Measurements from ENCODE around the gene PHKB.
"Not testable (repeated sequence)": the region's sequence is repeated elsewhere in the genome, so short reads cannot be mapped to it uniquely, and the experiment has no call there.

The PHKB gene

DNA sequence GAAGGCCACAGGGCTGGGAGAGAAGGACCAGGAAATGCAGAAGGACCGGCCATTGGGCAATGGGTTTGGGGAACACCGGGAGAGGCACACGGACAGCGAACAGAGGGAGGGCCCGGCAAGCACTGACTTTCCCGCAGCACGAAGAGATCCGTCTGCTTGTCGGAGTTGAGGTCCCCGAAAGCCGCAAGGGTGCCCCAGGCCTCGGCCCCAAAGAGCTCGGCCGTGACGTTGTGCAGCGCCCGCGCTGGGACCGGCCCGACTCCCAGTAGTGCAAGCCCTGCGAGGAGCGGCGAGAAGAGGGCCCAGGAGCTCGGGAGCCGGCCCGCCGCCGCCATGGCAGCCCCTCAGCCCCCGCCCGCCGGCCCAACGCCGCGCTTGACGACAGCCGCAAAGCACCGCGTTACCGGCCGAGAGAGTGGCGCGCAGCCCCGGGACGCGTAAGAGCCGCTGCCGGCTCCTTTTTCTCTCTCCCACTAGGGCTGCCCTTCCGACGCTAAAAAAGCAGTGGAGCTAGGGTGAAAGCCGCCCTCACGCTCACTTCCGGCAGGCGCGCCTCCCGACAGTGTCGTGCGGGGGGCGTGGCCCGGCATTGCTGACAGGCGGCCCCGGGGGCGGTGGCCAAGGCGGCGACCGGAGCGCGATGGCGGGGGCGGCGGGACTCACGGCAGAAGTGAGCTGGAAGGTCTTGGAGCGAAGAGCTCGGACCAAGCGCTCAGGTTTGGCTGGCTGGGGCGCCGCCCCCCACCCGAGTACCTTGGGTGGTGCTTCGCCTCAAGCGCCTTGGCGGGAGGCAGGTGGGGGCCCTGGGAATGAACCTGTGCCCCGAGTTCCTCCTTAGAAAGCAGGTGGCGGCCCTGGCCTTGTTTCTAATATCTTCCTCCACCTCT is at the start of gene PHKB, which contains the start of gene ITFG1:
Gene PHKB (plus strand): TSS at position 621 of the 887 bp plus-strand sequence. CDS start 20 bp downstream, at position 641.
Gene ITFG1 (minus strand): TSS at position 353 of the 887 bp plus-strand sequence. CDS start 18 bp downstream, at position 335.
- peak; percentile 57 for DNase-seq

- no peak for DNase-seq
These were observed 48.1 kb upstream of the PHKB start for GRCh38 chr16:47413041-47413440.

DNA sequence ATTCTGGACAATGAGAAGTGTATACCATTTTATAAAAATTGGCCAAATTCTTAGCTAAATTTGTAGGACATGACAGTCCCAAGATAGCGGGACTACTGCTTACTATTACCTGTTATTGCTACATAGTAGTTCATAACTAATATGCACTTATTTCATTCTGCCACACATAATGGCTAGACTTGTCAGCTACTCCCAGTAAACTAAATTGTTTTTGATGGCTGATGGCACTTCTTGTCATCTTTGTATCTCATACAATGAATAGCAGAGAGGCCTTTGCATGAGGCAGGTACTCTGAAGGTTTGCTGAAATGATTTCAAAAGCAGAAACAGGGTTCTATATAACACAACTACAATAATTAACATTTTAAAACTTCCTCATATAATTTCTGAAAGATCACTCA is 44.3 kb upstream of the PHKB start:
- DNase-seq, result no peak

- no peak for DNase-seq
These were observed 36.3 kb upstream of the PHKB start for GRCh38 chr16:47424846-47425245.

DNA sequence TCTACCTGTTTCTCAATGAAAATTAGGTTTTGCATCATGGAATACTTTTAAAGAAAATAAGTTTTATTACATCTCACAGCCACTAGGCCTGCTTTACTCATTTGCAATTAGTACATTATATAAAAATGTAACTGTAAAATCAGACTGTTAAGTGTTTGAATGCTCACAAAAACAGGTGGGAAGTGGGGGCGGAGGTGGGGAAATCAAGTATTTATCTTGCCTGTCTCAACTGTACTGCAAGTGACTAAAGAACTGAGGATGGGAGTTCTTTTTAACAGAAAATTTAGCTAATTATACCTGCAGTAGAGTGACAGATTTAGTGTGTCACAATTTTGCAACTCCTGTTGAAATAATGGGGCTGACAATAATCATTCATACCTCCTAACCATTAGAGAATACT is 34.3 kb upstream of the PHKB start:
- no peak for DNase-seq

- no peak for DNase-seq
These were observed 29.2 kb upstream of the PHKB start for GRCh38 chr16:47431960-47432359.

DNA sequence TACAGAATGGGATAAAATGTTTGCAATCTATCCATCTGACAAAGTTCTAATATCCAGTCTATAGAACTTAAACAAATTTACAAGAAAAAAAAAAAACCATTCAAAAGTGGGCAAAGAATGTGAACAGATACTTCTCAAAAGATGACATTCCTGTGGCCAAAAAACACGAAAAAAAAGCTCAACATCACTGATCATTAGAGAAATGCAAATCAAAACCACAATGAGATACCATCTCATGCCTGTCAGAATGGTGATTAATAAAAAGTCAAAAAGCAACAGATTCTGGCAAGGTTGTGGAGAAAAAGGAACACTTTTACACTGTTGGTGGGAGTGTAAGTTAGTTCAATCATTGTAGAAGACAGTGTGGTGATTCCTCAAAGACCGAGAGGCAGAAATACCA is 26.9 kb upstream of the PHKB start:
- not testable (repeated sequence) for DNase-seq

DNA sequence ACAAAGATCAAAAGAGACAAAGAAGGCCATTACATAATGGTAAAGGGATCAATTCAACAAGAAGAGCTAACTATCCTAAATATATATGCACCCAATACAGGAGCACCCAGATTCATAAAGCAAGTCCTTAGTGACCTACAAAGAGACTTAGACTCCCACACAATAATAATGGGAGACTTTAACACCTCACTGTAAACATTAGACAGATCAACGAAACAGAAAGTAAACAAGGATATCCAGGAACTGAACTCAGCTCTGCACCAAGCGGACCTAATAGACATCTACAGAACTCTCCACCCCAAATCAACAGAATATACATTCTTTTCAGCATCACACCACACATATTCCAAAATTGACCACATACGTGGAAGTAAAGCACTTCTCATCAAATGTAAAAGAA is 21.1 kb upstream of the PHKB start:
- not testable (repeated sequence) for DNase-seq

DNA sequence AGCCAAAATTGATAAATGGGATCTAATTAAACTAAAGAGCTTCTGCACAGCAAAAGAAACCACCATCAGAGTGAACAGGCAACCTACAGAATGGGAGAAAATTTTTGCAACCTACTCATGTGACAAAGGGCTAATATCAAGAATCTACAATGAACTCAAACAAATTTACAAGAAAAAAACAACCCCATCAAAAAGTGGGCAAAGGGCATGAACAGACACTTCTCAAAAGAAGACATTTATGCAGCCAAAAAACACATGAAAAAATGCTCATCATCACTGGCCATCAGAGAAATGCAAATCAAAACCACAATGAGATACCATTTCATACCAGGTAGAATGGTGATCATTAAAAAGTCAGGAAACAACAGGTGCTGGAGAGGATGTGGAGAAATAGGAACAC is 18.2 kb upstream of the PHKB start:
- DNase-seq, result not testable (repeated sequence)

- no peak for DNase-seq
These were observed 14.7 kb upstream of the PHKB start for GRCh38 chr16:47446431-47446830.

DNA sequence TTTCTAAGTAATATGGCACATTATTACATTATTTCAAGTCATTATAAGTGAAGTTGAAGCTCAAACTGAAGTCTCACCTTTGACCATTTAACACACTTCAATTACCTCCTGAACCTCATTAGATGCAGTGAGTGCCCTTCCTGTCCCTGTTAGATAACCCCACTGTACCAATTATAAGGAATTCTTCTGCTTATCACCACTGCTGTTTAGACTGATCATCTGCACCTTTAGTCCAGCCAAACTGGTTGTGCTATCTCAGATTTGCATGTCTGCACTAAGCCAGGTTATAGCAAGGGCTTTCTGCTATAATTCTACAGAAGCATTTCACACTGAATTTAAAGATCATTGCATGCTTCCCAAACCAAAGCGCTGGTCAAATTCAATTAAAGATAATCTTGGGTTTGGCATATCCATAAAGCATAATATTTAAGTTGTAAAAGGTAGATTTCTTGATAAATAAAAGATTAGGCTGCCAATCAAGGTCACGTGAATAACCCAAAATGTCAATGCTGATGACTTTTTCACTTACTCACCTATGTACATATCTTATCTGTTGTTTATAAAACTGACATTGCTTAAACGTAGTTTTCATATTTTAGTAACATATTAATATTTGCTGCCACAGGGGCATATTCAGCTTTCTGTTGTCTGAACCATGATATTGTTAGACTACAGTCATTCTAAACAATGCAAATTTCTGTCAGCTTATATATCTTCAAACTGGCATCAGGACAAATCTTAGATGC is 12.1 kb upstream of the PHKB start:
- DNase-seq, result no peak

- no peak for DNase-seq
These were observed 11.3 kb upstream of the PHKB start for GRCh38 chr16:47449788-47450187.

GRCh38 chr16:47458331-47458730 is 2.8 kb upstream of the PHKB start:
- no peak for DNase-seq

DNA sequence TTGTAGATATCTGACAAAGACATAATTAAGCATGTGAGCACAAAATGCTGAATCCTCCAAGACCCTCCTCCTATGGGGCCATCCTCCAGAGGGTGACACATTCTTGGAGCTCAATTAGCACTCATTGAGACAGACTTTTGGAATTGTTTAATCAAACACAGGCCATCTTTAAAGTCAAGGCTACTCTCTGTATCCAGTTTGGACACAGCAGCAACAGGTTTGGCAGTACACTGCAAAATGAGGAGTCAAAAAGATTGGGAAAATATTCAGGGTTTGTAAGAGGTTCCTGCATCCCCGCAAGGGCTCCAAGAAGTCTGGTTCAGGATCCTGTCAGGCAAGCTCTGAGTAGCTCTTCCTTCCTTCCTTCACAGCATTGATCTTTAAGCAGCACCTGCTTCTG is 1.5 kb upstream of the PHKB start:
- DNase-seq, result no peak

GRCh38 chr16:47460359-47460710 is 796 bp upstream of the PHKB start:
- DNase-seq, result no peak

DNA sequence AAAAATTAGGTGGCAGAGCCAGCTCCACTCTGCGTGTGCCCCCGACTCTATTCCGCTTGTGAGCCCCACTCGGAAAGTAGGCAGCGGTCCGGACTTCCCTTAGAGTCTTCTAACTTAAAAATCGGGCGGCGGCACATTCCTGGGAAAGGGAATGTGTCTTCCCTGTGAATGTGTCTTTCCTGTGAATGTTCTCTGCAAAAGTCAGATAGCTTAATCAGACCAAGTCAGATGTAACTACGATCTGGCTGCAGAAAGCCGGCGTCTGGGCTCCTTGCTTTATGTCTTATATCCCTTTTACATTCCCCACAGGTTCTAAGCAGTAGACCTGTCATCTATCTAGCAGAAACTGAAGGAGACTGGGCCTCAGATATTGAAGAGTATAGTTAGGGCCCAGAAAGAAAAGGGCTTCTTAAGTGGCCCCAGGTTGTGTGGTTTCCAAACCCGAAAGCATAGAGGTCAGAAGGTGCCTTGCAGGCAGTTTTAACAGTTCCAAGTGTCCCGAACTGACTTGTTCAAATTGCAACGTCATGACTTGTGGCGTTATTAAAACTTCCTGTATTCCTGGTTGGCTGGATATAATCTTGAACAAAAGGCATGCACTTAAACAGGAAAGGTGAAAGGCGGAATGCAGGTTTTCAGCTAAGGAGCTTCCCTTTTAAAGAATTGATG is 601 bp downstream of the PHKB start:
- no peak for DNase-seq

GRCh38 chr16:47463771-47464624 is 2.9 kb downstream of the PHKB start:
- DNase-seq, result no peak

- no peak for DNase-seq
These were observed 4.9 kb downstream of the PHKB start for GRCh38 chr16:47465919-47466630.

- no peak for DNase-seq
These were observed 6.4 kb downstream of the PHKB start for GRCh38 chr16:47467501-47467900.

- DNase-seq, result not testable (repeated sequence)
These were observed 7.0 kb downstream of the PHKB start for GRCh38 chr16:47468070-47468689.

DNA sequence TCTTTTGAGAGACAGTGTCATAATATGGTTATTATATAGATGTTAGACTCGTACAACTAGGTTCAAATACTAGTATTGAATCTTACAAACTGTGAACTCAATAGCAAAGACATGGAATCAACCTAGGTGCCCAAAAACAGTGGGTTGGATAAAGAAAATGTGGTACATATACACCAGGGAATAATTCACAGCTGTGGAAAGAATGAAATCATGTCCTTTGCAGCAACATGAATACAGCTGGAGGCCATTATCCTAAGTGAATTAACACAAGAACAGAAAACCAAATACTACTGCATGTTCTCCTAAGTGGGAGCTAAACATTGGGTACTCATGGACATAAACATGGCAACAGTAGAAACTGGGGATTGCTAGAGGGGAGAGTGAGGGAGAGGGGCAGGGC is 8.1 kb downstream of the PHKB start:
- no peak for DNase-seq
